Activated T-helper 2 cell treated with anti-CD3 and anti-CD28 coated beads, Interferon-gamma antibody, Interleukin-2, Interleukin-4, amounts not matched to agents 10 μg/mL and 5 μg/mL and 100 μg/mL, durations not matched to agents 14 hours and 24 hours and 36 hours (primary cell): Measurements from ENCODE around the gene DOCK7. TPM values are rescaled to one million over a fixed set of nuclear protein-coding genes. Genes with fewer than 3 reads are reported as not detected.
"Not testable (repeated sequence)": the region's sequence is repeated elsewhere in the genome, so short reads cannot be mapped to it uniquely, and the experiment has no call there.

Experiments
- DNase-seq: peaks from one replicate; pipeline ENCODE4 v3.0.0; 2021; ENCODE audit warnings: low spot score
- H3K27ac Mint-ChIP-seq: one replicate; pipeline ENCODE4 v1.8.0; 2021; ENCODE audit warnings: mixed read lengths
- H3K27me3 Mint-ChIP-seq: one replicate; pipeline ENCODE4 v1.8.0; 2021; ENCODE audit warnings: low read depth, mixed read lengths
- H3K36me3 Mint-ChIP-seq: one replicate; pipeline ENCODE4 v1.8.0; 2021; ENCODE audit warnings: low read depth, mixed read lengths
- H3K4me1 Mint-ChIP-seq: one replicate; pipeline ENCODE4 v1.8.0; 2021; ENCODE audit warnings: low read depth, mixed read lengths
- H3K4me3 Mint-ChIP-seq: one replicate; pipeline ENCODE4 v1.8.0; 2021; ENCODE audit warnings: low read depth, mild to moderate bottlenecking, moderate library complexity, mixed read lengths
- H3K9me3 Mint-ChIP-seq: one replicate; pipeline ENCODE4 v1.8.0; 2021; ENCODE audit warnings: mixed read lengths
- intact Hi-C: fragments of 100-400 bp; cut with micrococcal nuclease; formaldehyde crosslinking; loops from one replicate; pipeline ENCODE4 v1.15.1; 2023
- total RNA-seq: library from RNA; stranded (reverse); gene quantifications from 2 replicates; pipeline ENCODE4 v1.2.3, GENCODE V29; 2022

The DOCK7 gene
- total RNA-seq, 1 donor from 2014 or later = 17.8 TPM

DNA sequence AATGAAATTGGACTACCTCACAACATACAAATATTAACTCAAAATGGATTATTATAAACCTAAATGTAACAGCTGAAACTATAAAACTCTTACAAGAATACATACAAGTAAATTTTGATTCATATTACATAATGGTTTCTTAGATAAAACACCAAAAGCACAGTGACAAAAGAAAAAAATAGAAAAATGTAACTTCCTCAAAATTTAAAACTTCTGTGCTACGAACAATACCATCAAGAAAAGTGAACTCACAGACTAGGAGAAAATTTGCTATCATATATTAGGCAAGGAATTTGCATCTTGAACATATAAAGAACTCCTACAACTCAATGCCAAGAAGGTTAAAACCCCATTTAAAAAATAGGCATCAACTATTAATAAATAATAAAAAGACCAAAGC, 59.7 kb downstream of the DOCK7 start:
- Mint-ChIP-seq H3K36me3 (peaks cover 11% of the 10 kb centered on the region), H3K27ac (no peak overlapping the region), H3K4me1 (peaks cover 16% of the 10 kb centered on the region), H3K27me3 (no peaks in the 10 kb centered on the region), H3K9me3 (no peaks in the 10 kb centered on the region), H3K4me3 (no peak overlapping the region)
- DNase-seq = no peak
- intact Hi-C loops = loop anchor here (5.0 kb wide), 1 partner anchor 59 kb away; the partner anchor contains the start of gene DOCK7

DNA sequence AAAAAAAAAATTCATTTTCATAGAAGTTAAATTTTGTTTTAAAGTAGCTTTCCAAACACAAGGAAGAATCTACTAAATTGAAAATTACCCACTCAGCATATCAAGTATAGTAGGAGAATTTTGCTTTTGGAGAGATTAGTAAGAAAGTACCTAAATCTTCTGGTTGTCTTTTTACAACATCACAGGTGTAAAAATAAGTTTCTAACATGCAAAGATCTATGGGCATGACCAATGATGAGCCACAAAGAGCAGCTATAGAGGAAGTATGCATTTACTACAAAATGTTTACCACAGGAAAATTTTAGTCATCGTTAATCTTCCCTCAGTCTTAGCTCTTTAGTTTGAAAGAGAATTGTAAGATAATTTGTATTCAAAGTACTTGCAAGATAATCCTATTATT, 62.8 kb downstream of the DOCK7 start:
- Mint-ChIP-seq H3K36me3 (peaks cover 3% of the 10 kb centered on the region), H3K9me3 (no peaks in the 10 kb centered on the region), H3K27ac (no peak overlapping the region), H3K4me1 (peaks cover 21% of the 10 kb centered on the region), H3K4me3 (no peak overlapping the region), H3K27me3 (no peaks in the 10 kb centered on the region)
- intact Hi-C loops = loop anchor here (5.0 kb wide), 1 partner anchor 62 kb away; the partner anchor contains the start of gene DOCK7
- DNase-seq = no peak

DNA sequence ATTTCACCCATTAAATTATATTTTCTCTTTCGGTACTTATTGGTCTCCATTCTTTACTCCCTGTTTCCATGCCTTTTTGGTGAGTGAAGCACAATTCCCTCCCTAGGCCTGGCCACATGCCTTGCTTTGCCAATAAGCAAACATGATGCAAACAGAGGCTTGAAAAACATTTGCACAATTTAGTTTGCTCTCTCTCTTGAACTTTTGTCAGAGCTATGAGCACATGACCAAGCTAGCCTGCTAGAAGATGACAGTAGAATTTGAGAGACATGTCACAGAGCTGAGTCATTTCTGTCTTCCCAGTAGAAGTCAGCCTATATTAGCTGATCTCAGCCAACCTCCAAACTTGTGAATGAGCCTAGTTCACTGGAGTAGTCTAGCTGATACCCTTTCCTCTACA, 66.3 kb downstream of the DOCK7 start:
- no peaks in the 10 kb centered on the region for H3K27me3 Mint-ChIP-seq
- intact Hi-C loops = no loop called here

DNA sequence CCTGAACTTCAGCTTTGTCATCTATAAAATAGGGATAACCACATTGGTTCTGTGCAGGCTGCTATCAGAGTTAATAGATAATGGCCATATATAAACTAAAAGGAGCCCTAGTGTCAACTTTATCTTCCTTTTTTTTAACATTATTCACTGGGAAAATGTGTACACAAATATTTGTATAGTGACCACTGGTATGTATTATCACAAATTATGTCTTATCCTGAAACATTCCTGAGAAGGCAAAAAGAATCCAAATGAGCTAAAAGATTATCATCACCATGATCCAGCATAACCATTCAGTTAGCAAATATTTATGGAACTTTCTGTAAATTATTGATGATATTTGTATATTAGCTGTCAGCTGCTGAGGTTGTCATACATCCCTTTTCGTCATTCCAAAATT, 74.3 kb downstream of the DOCK7 start:
- intact Hi-C loops = no loop called here
- no peaks in the 10 kb centered on the region for H3K27me3 Mint-ChIP-seq
- no peak overlapping the region for H3K27ac Mint-ChIP-seq
- H3K36me3 Mint-ChIP-seq = no peaks in the 10 kb centered on the region
- H3K4me3 Mint-ChIP-seq = no peak overlapping the region
- H3K4me1 Mint-ChIP-seq = no peaks in the 10 kb centered on the region
- DNase-seq = no peak
- H3K9me3 Mint-ChIP-seq = no peaks in the 10 kb centered on the region

More for the DNA sequence above, 66.3 kb downstream of the DOCK7 start:
- Mint-ChIP-seq H3K4me3 (no peak overlapping the region), H3K36me3 (peaks cover 3% of the 10 kb centered on the region), H3K9me3 (no peaks in the 10 kb centered on the region), H3K4me1 (peaks cover 21% of the 10 kb centered on the region), H3K27ac (peak overlapping the region; percentile 47)
- no peak for DNase-seq

DNA sequence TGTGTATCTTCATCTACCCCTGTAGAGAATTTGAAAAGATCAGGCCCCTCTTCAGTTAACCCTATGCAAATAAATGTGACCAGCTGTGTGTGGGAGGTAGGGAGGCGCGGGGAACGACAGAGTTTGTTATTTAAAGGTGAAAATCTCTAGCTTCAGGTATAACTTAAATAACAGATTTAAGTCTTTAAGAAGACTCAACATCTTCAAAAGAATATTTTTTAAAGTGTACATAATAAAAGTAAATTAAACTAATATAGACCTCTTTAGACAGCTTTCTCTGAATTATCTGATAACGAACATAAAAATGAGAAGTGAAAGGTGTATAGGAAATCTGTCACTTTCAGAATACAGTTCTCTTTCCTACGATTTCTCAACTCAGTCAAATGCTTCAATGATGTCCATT, 74.9 kb downstream of the DOCK7 start:
- Mint-ChIP-seq H3K36me3 (no peaks in the 10 kb centered on the region), H3K27ac (no peak overlapping the region), H3K9me3 (no peaks in the 10 kb centered on the region), H3K4me3 (no peak overlapping the region), H3K27me3 (no peaks in the 10 kb centered on the region), H3K4me1 (no peaks in the 10 kb centered on the region)
- intact Hi-C loops = no loop called here
- DNase-seq = no peak

DNA sequence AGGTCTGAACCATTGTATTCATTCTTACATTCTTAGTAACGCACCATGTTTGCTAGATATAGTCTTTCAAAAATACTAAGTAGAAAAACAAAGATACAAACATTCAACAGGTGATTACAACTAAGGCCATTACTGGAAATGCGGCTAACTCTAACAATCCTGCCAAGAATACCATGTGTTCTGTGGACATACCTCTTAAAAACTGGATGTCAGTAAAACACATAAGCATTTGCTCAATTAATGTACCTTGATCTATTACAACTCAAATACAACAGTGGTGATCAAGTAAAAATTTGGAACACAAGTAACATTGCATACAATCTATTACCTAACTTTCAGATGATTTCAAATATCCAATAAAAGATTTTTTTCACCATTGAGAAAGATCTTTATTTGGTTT, 75.4 kb downstream of the DOCK7 start:
- no peak overlapping the region for H3K27ac Mint-ChIP-seq
- no peaks in the 10 kb centered on the region for H3K27me3 Mint-ChIP-seq
- intact Hi-C loops = no loop called here
- no peak overlapping the region for H3K4me3 Mint-ChIP-seq
- DNase-seq = no peak
- no peaks in the 10 kb centered on the region for H3K4me1 Mint-ChIP-seq
- H3K36me3 Mint-ChIP-seq = no peaks in the 10 kb centered on the region
- H3K9me3 Mint-ChIP-seq = no peaks in the 10 kb centered on the region

DNA sequence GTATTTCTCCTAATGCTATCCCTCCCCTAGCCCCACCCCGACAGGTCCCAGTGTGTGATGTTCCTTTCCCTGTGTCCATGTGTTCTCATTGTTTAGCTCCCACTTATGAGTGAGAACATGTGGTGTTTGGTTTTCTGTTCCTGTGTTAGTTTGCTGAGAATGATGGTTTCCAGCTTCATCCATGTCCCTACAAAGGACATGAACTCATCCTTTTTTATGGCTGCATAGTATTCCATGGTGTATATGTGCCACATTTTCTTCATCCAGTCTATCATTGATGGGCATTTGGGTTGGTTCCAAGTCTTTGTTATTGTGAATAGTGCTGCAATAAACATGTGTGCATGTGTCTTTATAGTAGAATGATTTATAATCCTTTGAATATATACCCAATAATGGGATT, 77.6 kb downstream of the DOCK7 start:
- H3K4me1 Mint-ChIP-seq, H3K27ac Mint-ChIP-seq, H3K9me3 Mint-ChIP-seq, H3K4me3 Mint-ChIP-seq, DNase-seq, H3K36me3 Mint-ChIP-seq, intact Hi-C loops, H3K27me3 Mint-ChIP-seq: not testable (repeated sequence)

- Mint-ChIP-seq H3K27me3 (no peaks in the 10 kb centered on the region), H3K27ac (no peak overlapping the region), H3K9me3 (no peaks in the 10 kb centered on the region), H3K4me3 (no peak overlapping the region), H3K4me1 (no peaks in the 10 kb centered on the region), H3K36me3 (no peaks in the 10 kb centered on the region)
- intact Hi-C loops = no loop called here
- no peak for DNase-seq
Observed at GRCh38 chr1:62608905-62609304, 79.3 kb downstream of the DOCK7 start.

GRCh38 chr1:62601457-62601856, 86.7 kb downstream of the DOCK7 start:
- intact Hi-C loops = no loop called here
- Mint-ChIP-seq H3K4me3 (no peak overlapping the region), H3K27me3 (no peaks in the 10 kb centered on the region), H3K4me1 (peaks cover 4% of the 10 kb centered on the region), H3K27ac (no peak overlapping the region), H3K36me3 (no peaks in the 10 kb centered on the region), H3K9me3 (no peaks in the 10 kb centered on the region)
- no peak for DNase-seq

- Mint-ChIP-seq H3K36me3 (no peaks in the 10 kb centered on the region), H3K27ac (no peak overlapping the region), H3K4me1 (peaks cover 4% of the 10 kb centered on the region), H3K9me3 (no peaks in the 10 kb centered on the region), H3K4me3 (no peak overlapping the region), H3K27me3 (no peaks in the 10 kb centered on the region)
- intact Hi-C loops = no loop called here
- no peak for DNase-seq
Observed at GRCh38 chr1:62599044-62599443, 89.1 kb downstream of the DOCK7 start.

DNA sequence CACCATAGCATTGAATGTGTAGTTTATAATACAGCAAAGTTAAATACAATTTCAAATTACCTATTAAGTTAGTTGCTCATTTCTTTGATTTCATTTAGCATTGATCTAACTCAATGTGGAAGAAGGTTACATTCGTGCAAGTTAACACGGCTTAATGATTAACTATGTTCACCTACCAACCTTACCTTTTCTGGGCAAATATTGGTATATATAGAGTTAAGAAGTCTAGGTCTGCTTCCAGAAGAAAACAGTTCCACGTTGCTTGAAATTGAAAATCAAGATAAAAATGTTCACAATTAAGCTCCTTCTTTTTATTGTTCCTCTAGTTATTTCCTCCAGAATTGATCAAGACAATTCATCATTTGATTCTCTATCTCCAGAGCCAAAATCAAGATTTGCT, 90.9 kb downstream of the DOCK7 start, which contains the start of gene ANGPTL3:
ANGPTL3 (plus strand) TSS at position 240 of the 400 bp plus-strand sequence; CDS start at position 287, 47 bp downstream.
- Mint-ChIP-seq H3K4me3 (no peak within 1 kb of the TSS), H3K27ac (no peak within 1 kb of the TSS), H3K4me1 (peaks cover 4% of the 10 kb centered on the region), H3K27me3 (no peaks in the 10 kb centered on the region), H3K36me3 (no peaks in the 10 kb centered on the region), H3K9me3 (no peaks in the 10 kb centered on the region)
- no peak for DNase-seq
- intact Hi-C loops = no loop called here

DNA sequence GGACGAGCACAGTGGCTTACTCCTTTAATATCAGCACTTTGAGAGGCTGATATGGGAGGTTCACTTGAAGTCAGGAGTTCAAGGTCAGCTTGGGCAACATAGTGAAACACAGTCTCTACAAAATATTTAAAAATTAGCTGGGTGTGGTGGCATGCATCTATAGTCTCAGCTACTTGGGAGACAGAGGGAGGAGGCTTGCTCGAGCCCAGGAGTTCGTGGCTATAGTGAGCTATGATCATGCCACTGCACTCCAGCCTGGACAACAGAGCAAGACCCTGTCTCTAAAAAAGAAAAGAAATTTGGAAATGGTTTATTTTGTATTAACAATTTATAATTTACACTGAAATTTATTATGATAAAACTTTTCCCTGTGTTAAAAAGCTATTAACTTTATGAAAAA, 92.5 kb downstream of the DOCK7 start:
- H3K9me3 Mint-ChIP-seq = no peaks in the 10 kb centered on the region
- no peaks in the 10 kb centered on the region for H3K27me3 Mint-ChIP-seq
- intact Hi-C loops = no loop called here
- H3K27ac Mint-ChIP-seq = no peak overlapping the region
- H3K4me1 Mint-ChIP-seq = peaks cover 4% of the 10 kb centered on the region
- H3K4me3 Mint-ChIP-seq = no peak overlapping the region
- no peak for DNase-seq
- no peaks in the 10 kb centered on the region for H3K36me3 Mint-ChIP-seq

- H3K27me3 Mint-ChIP-seq = no peaks in the 10 kb centered on the region
- no peak overlapping the region for H3K27ac Mint-ChIP-seq
- intact Hi-C loops = no loop called here
- no peaks in the 10 kb centered on the region for H3K36me3 Mint-ChIP-seq
- H3K4me1 Mint-ChIP-seq = peaks cover 6% of the 10 kb centered on the region
- no peaks in the 10 kb centered on the region for H3K9me3 Mint-ChIP-seq
- H3K4me3 Mint-ChIP-seq = no peak overlapping the region
- no peak for DNase-seq
Observed at GRCh38 chr1:62593825-62594394, 94.3 kb downstream of the DOCK7 start.

DNA sequence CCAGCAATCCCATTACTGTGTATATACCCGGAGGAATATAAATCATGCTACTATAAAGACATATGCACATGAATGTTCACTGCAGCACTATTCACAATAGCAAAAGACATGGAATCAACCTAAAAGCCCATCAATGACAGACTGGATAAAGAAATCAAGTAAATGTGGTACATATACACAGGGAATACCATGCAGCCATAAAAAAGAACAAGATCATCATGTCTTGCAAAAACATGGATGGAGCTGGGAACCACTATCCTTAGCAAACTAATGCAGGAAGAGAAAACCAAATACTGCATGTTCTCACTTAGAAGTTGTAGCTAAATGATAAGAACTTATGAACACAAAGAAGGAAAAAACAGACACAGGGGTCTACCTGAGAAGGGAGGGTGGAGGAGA, 97.2 kb downstream of the DOCK7 start:
- Mint-ChIP-seq H3K9me3 (no peaks in the 10 kb centered on the region), H3K27me3 (no peaks in the 10 kb centered on the region), H3K4me3 (no peak overlapping the region), H3K27ac (no peak overlapping the region), H3K4me1 (peaks cover 6% of the 10 kb centered on the region), H3K36me3 (no peaks in the 10 kb centered on the region)
- no peak for DNase-seq
- intact Hi-C loops = no loop called here
